ENCODE measurements around the gene RAB6A. TPM values are rescaled to one million over a fixed set of nuclear protein-coding genes. Genes with fewer than 3 reads are reported as not detected.

RAB6A gene
- total and polyA plus RNA-seq, 2 donors (not counting 3 experiments of a cell fraction or from before 2014, with no cell fraction given) = 45.0 to 130 TPM

- FAIRE-seq = no peak
- no peak for DNase-seq (ENCODE audit: low read depth, low spot score)
- no peak overlapping the region for H2AFZ ChIP-seq (ENCODE audit: low read depth, low read length)
- H3K79me2 ChIP-seq (ENCODE audit: control insufficient read depth, insufficient read depth, low read length) = no peaks in the 10 kb centered on the region
- CTCF ChIA-PET = interaction anchor here (1.2 kb wide), 1 partner anchor 11 kb away, joined by 5 read pairs; no protein-coding TSS in a partner anchor
- POLR2A ChIA-PET = no interaction called here
- H3K9me3 ChIP-seq (replicated peaks; ENCODE audit: control insufficient read depth, insufficient read depth, low read length) = no peaks in the 10 kb centered on the region
- BruUV-seq (replicated peaks) = no TSS peak
- H3K9ac ChIP-seq (replicated peaks; ENCODE audit: extremely low read depth, insufficient read depth, low read length) = no peak overlapping the region
- H3K4me2 ChIP-seq (ENCODE audit: insufficient read depth, low read length) = no peak overlapping the region
- no peaks in the 10 kb centered on the region for H3K4me1 ChIP-seq (ENCODE audit: control insufficient read depth, extremely low read depth, insufficient read depth, low read length)
- no peaks in the 10 kb centered on the region for H3K9me1 ChIP-seq (replicated peaks; ENCODE audit: control insufficient read depth, extremely low read depth, insufficient read depth, low read length)
- no peak overlapping the region for H3K27ac ChIP-seq (ENCODE audit: insufficient read depth, low read depth, low read length)
- no peak for TF ChIP-seq EZH2 (IDR thresholded peaks at IDR 0.05; ENCODE audit: borderline replicate concordance, low read depth, low read length, severe bottlenecking)
- TF ChIP-seq JUN (IDR thresholded peaks at IDR 0.05; ENCODE audit: borderline replicate concordance, insufficient read depth, insufficient read length, low read depth) = no peak
- TF ChIP-seq MAX (IDR thresholded peaks at IDR 0.05; ENCODE audit: insufficient read depth, insufficient read length) = no peak
- TF ChIP-seq POLR2AphosphoS5 (IDR thresholded peaks at IDR 0.05; ENCODE audit: insufficient read depth, low read depth, low read length) = no peak
- TF ChIP-seq GATA2 (IDR thresholded peaks at IDR 0.05; ENCODE audit: insufficient read depth, insufficient read length, low read depth, low read length) = no peak
- TF ChIP-seq MYC (IDR thresholded peaks at IDR 0.05; ENCODE audit: low read depth, low read length) = no peak
- TF ChIP-seq CTCF (IDR thresholded peaks at IDR 0.05; ENCODE audit: extremely low read depth in 1 of 2, insufficient read depth in 1 of 2, low read depth in 1 of 2, low read length in 2 of 2) = no peak
- TF ChIP-seq FOS (IDR thresholded peaks at IDR 0.05; ENCODE audit: borderline replicate concordance, insufficient read depth, low read length) = no peak
- no peak for TF ChIP-seq POLR2A (IDR thresholded peaks at IDR 0.05; ENCODE audit: low read depth, low read length)
- no peaks in the 10 kb centered on the region for H3K36me3 ChIP-seq (ENCODE audit: control insufficient read depth in 2 of 2, extremely low read depth in 1 of 2, insufficient read depth in 2 of 2, low read length in 2 of 2)
- H4K20me1 ChIP-seq (replicated peaks; ENCODE audit: control insufficient read depth, extremely low read depth, insufficient read depth, low read length) = no peaks in the 10 kb centered on the region
- no peaks in the 10 kb centered on the region for H3K27me3 ChIP-seq (ENCODE audit: control insufficient read depth in 2 of 2, insufficient read depth in 2 of 2, low read length in 2 of 2)
- intact Hi-C loops (cut with micrococcal nuclease) = no loop called here
- no peak overlapping the region for H3K4me3 ChIP-seq (replicated peaks in 1 of 3; ENCODE audit: insufficient read depth in 1 of 3, low read depth in 1 of 3, low read length in 3 of 3)
- dilution Hi-C loops (cut with MboI; ENCODE audit: extremely low pct_ligation_motif_present, low sequenced_read_pairs) = no loop called here
Observed at GRCh38 chr11:73810637-73811036, 49.8 kb upstream of the RAB6A start.
